COLO829 (cell line): ENCODE data around the gene ZFPM1.
A peak's percentile ranks its signal among the peaks of the same experiment; 100 is the strongest.

Source experiments
- DNase-seq: peaks from one replicate; pipeline ENCODE4 v3.0.0; 2012; ENCODE audit warnings: low spot score

The ZFPM1 gene

GRCh38 chr16:88540346-88540977 is 87.4 kb downstream of the ZFPM1 start:
- no peak for DNase-seq

- DNase-seq, result no peak
Measured at GRCh38 chr16:88541831-88542616, 88.9 kb downstream of the ZFPM1 start.

- DNase-seq, result no peak
Measured at GRCh38 chr16:88543230-88543813, 90.2 kb downstream of the ZFPM1 start.

GRCh38 chr16:88545781-88546180 is 92.7 kb downstream of the ZFPM1 start:
- DNase-seq, result no peak

GRCh38 chr16:88548131-88548874 is 95.2 kb downstream of the ZFPM1 start:
- no peak for DNase-seq

GRCh38 chr16:88548985-88549384 is 95.9 kb downstream of the ZFPM1 start:
- DNase-seq, result no peak

GRCh38 chr16:88549671-88550245 is 96.7 kb downstream of the ZFPM1 start:
- DNase-seq, result no peak

- DNase-seq, result no peak
Measured at GRCh38 chr16:88550246-88550661, 97.2 kb downstream of the ZFPM1 start.

- no peak for DNase-seq
Measured at GRCh38 chr16:88552166-88552565, 99.1 kb downstream of the ZFPM1 start.

GRCh38 chr16:88552815-88553214 is 99.7 kb downstream of the ZFPM1 start:
- no peak for DNase-seq

- no peak for DNase-seq
Measured at GRCh38 chr16:88553739-88554138, 100.7 kb downstream of the ZFPM1 start.

- no peak for DNase-seq
Measured at GRCh38 chr16:88554711-88555264, 101.7 kb downstream of the ZFPM1 start.

- no peak for DNase-seq
Measured at GRCh38 chr16:88556294-88556988, 103.4 kb downstream of the ZFPM1 start.

GRCh38 chr16:88558457-88559442 is 105.7 kb downstream of the ZFPM1 start:
- DNase-seq, result no peak

GRCh38 chr16:88560714-88561484 is 107.8 kb downstream of the ZFPM1 start:
- no peak for DNase-seq

- DNase-seq, result peak; percentile 35
Measured at GRCh38 chr16:88561485-88562359, 108.6 kb downstream of the ZFPM1 start.

GRCh38 chr16:88566158-88566557 is 113.1 kb downstream of the ZFPM1 start:
- DNase-seq, result no peak
